Kidney epithelial cell (primary cell): ENCODE results near the gene TBX15. TPM values are rescaled to one million over a fixed set of nuclear protein-coding genes. Genes with fewer than 3 reads are reported as not detected.
A peak's percentile ranks its signal among the peaks of the same experiment; 100 is the strongest.

Experiments
- DNase-seq: peaks from one replicate; pipeline ENCODE4 v3.0.0-alpha.2; 2010; ENCODE audit warnings: low read depth
- H3K27me3 ChIP-seq: 2 replicates; pipeline ENCODE4 v1.6.0; 2011; ENCODE audit warnings: low read length; ENCODE audit not compliant: control insufficient read depth, insufficient read depth
- H3K36me3 ChIP-seq: 2 replicates; pipeline ENCODE4 v1.5.1; 2011; ENCODE audit warnings: low read length; ENCODE audit not compliant: control insufficient read depth, insufficient read depth
- H3K4me3 ChIP-seq: 2 replicates; pipeline ENCODE4 v1.5.1; 2011; ENCODE audit warnings: low read depth, mild to moderate bottlenecking, control low read depth, low read length
- CTCF ChIP-seq: IDR thresholded peaks from 2 replicates; pipeline ENCODE4 v1.5.1; 2011; ENCODE audit warnings: mild to moderate bottlenecking, moderate library complexity, low read length, control low read depth, inconsistent platforms; ENCODE audit not compliant: insufficient read depth, poor library complexity, severe bottlenecking
- total RNA-seq: library from RNA; depleted of rRNA; stranded (reverse); fragments of >200 nt; gene quantifications from 2 replicates; pipeline ENCODE4 v1.2.3, GENCODE V29; 2015

The TBX15 gene
- total RNA-seq, 1 donor from 2014 or later = not detected

- TF ChIP-seq CTCF = peak; percentile 57
- DNase-seq = peak; percentile 31
- peak overlapping the region; percentile 20 for H3K4me3 ChIP-seq
- H3K27me3 ChIP-seq = peaks cover 43% of the 10 kb centered on the region
- H3K36me3 ChIP-seq = no peaks in the 10 kb centered on the region
Observed at GRCh38 chr1:119008483-119009311, 20.6 kb upstream of the TBX15 start.

GRCh38 chr1:119007670-119008482, 19.7 kb upstream of the TBX15 start:
- TF ChIP-seq CTCF = no peak
- no peaks in the 10 kb centered on the region for H3K36me3 ChIP-seq
- no peak for DNase-seq
- peak overlapping the region; percentile 20 for H3K4me3 ChIP-seq
- peaks cover 52% of the 10 kb centered on the region for H3K27me3 ChIP-seq

GRCh38 chr1:119007339-119007669, 19.2 kb upstream of the TBX15 start:
- TF ChIP-seq CTCF = no peak
- no peak for DNase-seq
- no peaks in the 10 kb centered on the region for H3K36me3 ChIP-seq
- no peak overlapping the region for H3K4me3 ChIP-seq
- H3K27me3 ChIP-seq = peaks cover 57% of the 10 kb centered on the region

- no peak for TF ChIP-seq CTCF
- Histone ChIP-seq H3K27me3 (peaks cover 63% of the 10 kb centered on the region), H3K4me3 (no peak overlapping the region), H3K36me3 (no peaks in the 10 kb centered on the region)
- no peak for DNase-seq
Observed at GRCh38 chr1:119006406-119007279, 18.5 kb upstream of the TBX15 start.

- H3K27me3 ChIP-seq = peaks cover 71% of the 10 kb centered on the region
- H3K36me3 ChIP-seq = no peaks in the 10 kb centered on the region
- no peak overlapping the region for H3K4me3 ChIP-seq
- TF ChIP-seq CTCF = no peak
- DNase-seq = no peak
Observed at GRCh38 chr1:119005724-119006405, 17.7 kb upstream of the TBX15 start.
